HEK293 (cell line): ENCODE results near the gene SRMS.

Experiments
- CTCF ChIP-seq: fragments of 450-650 bp; formaldehyde crosslinking; IDR thresholded peaks from 2 replicates; pipeline ENCODE4 v1.5.1; 2016; ENCODE audit warnings: missing biosample characterization, missing genetic modification characterization
- HOXA7 ChIP-seq: sonication (generic); formaldehyde crosslinking; IDR thresholded peaks from 2 replicates; pipeline ENCODE4 v1.8.1; 2022; ENCODE audit warnings: missing genetic modification reagents, borderline replicate concordance
- KLF9 ChIP-seq: fragments of 450-650 bp; formaldehyde crosslinking; IDR thresholded peaks from 2 replicates; pipeline ENCODE4 v1.5.1; 2016; ENCODE audit warnings: missing biosample characterization, missing genetic modification characterization, low read depth
- ZBTB1 ChIP-seq: fragments of 450-650 bp; formaldehyde crosslinking; IDR thresholded peaks from 2 replicates; pipeline ENCODE4 v1.5.1; 2016; ENCODE audit warnings: missing biosample characterization, missing genetic modification characterization
- ZNF121 ChIP-seq: fragments of 450-650 bp; formaldehyde crosslinking; IDR thresholded peaks from 2 replicates; pipeline ENCODE4 v1.5.1; 2016; ENCODE audit warnings: missing biosample characterization, missing genetic modification characterization
- ZNF239 ChIP-seq: fragments of 450-650 bp; formaldehyde crosslinking; IDR thresholded peaks from 2 replicates; pipeline ENCODE4 v1.5.1; 2016; ENCODE audit warnings: missing biosample characterization, missing genetic modification characterization
- ZNF274 ChIP-seq, 2 experiments: fragments of 200-500 bp in 1 of 2; fragments of 450-650 bp in 1 of 2; sonication (Bioruptor generic) in 1 of 2; formaldehyde crosslinking in 1 of 2; IDR thresholded peaks; 2 replicates each; pipeline versions ENCODE4 v1.5.1 to v1.6.1; 2014 to 2016; ENCODE audit warnings: borderline replicate concordance in 1 of 2, inconsistent platforms in 1 of 2, low read length in 1 of 2, missing biosample characterization in 1 of 2, missing genetic modification characterization in 1 of 2
- ZNF37A ChIP-seq: fragments of 450-650 bp; IDR thresholded peaks from 2 replicates; pipeline ENCODE4 v1.5.1; 2018; ENCODE audit warnings: missing biosample characterization, missing genetic modification characterization
- ZNF521 ChIP-seq: fragments of 450-650 bp; formaldehyde crosslinking; IDR thresholded peaks from 2 replicates; pipeline ENCODE4 v1.5.1; 2017; ENCODE audit warnings: missing biosample characterization, mild to moderate bottlenecking, missing genetic modification characterization
- ZNF558 ChIP-seq: fragments of 450-650 bp; formaldehyde crosslinking; IDR thresholded peaks from 2 replicates; pipeline ENCODE4 v1.5.1; 2016; ENCODE audit warnings: missing biosample characterization, missing genetic modification characterization
- ZNF660 ChIP-seq: fragments of 450-650 bp; IDR thresholded peaks from 2 replicates; pipeline ENCODE4 v1.5.1; 2018; ENCODE audit warnings: missing biosample characterization, mild to moderate bottlenecking, missing genetic modification characterization
- TF ChIP-seq, protein P1 (sequence below): sonication (generic); formaldehyde crosslinking; IDR thresholded peaks from 2 replicates; pipeline ENCODE4 v1.8.1; 2022; ENCODE audit warnings: mild to moderate bottlenecking, moderate library complexity, missing genetic modification reagents
- TF ChIP-seq, protein P2 (sequence below): fragments of 450-650 bp; formaldehyde crosslinking; IDR thresholded peaks from 2 replicates; pipeline ENCODE4 v1.5.1; 2017; ENCODE audit warnings: missing biosample characterization, missing genetic modification characterization
- TF ChIP-seq, protein P3 (sequence below): fragments of 450-650 bp; formaldehyde crosslinking; IDR thresholded peaks from 2 replicates; pipeline ENCODE4 v1.5.1; 2016; ENCODE audit warnings: missing biosample characterization, missing genetic modification characterization

- TF ChIP-seq ZNF239 (tag by site-specific recombination): no peak
- TF ChIP-seq CTCF (tag by site-specific recombination): no peak
- TF ChIP-seq ZNF121 (tag by site-specific recombination): no peak
- TF ChIP-seq ZNF521 (tag by site-specific recombination): no peak
- no peak for TF ChIP-seq ZNF660 (tag by site-specific recombination)
- TF ChIP-seq HOXA7 (CRISPR knock-in tag): no peak
- TF ChIP-seq KLF9 (tag by site-specific recombination): no peak
- TF ChIP-seq ZNF558 (tag by site-specific recombination): no peak
- no peak for TF ChIP-seq ZNF37A
- TF ChIP-seq, protein P1, sequence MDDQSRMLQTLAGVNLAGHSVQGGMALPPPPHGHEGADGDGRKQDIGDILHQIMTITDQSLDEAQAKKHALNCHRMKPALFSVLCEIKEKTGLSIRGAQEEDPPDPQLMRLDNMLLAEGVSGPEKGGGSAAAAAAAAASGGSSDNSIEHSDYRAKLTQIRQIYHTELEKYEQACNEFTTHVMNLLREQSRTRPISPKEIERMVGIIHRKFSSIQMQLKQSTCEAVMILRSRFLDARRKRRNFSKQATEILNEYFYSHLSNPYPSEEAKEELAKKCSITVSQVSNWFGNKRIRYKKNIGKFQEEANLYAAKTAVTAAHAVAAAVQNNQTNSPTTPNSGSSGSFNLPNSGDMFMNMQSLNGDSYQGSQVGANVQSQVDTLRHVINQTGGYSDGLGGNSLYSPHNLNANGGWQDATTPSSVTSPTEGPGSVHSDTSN (CRISPR knock-in tag): no peak
- TF ChIP-seq, protein P2, sequence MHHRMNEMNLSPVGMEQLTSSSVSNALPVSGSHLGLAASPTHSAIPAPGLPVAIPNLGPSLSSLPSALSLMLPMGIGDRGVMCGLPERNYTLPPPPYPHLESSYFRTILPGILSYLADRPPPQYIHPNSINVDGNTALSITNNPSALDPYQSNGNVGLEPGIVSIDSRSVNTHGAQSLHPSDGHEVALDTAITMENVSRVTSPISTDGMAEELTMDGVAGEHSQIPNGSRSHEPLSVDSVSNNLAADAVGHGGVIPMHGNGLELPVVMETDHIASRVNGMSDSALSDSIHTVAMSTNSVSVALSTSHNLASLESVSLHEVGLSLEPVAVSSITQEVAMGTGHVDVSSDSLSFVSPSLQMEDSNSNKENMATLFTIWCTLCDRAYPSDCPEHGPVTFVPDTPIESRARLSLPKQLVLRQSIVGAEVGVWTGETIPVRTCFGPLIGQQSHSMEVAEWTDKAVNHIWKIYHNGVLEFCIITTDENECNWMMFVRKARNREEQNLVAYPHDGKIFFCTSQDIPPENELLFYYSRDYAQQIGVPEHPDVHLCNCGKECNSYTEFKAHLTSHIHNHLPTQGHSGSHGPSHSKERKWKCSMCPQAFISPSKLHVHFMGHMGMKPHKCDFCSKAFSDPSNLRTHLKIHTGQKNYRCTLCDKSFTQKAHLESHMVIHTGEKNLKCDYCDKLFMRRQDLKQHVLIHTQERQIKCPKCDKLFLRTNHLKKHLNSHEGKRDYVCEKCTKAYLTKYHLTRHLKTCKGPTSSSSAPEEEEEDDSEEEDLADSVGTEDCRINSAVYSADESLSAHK (tag by site-specific recombination): no peak
- TF ChIP-seq ZBTB1: no peak
- TF ChIP-seq, protein P3, sequence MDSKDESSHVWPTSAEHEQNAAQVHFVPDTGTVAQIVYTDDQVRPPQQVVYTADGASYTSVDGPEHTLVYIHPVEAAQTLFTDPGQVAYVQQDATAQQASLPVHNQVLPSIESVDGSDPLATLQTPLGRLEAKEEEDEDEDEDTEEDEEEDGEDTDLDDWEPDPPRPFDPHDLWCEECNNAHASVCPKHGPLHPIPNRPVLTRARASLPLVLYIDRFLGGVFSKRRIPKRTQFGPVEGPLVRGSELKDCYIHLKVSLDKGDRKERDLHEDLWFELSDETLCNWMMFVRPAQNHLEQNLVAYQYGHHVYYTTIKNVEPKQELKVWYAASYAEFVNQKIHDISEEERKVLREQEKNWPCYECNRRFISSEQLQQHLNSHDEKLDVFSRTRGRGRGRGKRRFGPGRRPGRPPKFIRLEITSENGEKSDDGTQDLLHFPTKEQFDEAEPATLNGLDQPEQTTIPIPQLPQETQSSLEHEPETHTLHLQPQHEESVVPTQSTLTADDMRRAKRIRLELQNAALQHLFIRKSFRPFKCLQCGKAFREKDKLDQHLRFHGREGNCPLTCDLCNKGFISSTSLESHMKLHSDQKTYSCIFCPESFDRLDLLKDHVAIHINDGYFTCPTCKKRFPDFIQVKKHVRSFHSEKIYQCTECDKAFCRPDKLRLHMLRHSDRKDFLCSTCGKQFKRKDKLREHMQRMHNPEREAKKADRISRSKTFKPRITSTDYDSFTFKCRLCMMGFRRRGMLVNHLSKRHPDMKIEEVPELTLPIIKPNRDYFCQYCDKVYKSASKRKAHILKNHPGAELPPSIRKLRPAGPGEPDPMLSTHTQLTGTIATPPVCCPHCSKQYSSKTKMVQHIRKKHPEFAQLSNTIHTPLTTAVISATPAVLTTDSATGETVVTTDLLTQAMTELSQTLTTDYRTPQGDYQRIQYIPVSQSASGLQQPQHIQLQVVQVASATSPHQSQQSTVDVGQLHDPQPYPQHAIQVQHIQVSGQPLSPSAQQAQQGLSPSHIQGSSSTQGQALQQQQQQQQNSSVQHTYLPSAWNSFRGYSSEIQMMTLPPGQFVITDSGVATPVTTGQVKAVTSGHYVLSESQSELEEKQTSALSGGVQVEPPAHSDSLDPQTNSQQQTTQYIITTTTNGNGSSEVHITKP (tag by site-specific recombination): no peak
- no peak for TF ChIP-seq ZNF274 (IDR thresholded peaks at IDR 0.05; ENCODE audit: low read length)
- no peak for TF ChIP-seq ZNF274 (tag by site-specific recombination; IDR thresholded peaks at IDR 0.05; ENCODE audit: borderline replicate concordance)
Observed at GRCh38 chr20:63556873-63557478, 9.4 kb upstream of the SRMS start.
